ENCODE results near the gene DIP2C. TPM values are rescaled to one million over a fixed set of nuclear protein-coding genes. Genes with fewer than 3 reads are reported as not detected.

Gene DIP2C
- total and polyA plus RNA-seq, 2 donors from 2014 or later, result 6.2 to 22.6 TPM

DNA sequence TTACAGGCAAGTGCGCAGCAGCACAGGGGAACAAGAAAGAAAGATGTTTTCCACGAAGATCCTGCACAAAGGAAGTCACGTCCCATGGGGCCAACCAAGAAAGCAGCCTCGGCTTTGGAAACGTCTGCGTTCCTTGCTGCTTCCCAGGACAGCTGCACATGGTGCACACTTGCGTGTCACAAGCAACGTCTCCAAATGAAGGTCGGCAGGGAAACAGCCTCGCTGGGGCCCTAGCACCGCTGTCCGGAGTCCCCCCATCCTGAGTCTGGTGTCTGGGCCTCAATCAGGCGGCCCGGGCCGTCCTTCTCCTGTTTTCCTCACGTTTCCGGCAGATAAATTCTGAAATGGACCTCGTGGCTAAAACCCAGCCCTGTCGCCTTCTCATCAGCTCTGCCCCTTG is 206.2 kb downstream of the DIP2C start:
- intact Hi-C loops (cut with DNase I), result no loop called here
- FAIRE-seq (no peak), DNase-seq (peak in 2 of 5 donors; percentile 20 to 49)
- H3K27me3 ChIP-seq (ENCODE audit: control insufficient read depth, insufficient read depth, low read length), result no peaks in the 10 kb centered on the region
- no peak overlapping the region for H3K27ac ChIP-seq (ENCODE audit: low read depth in 2 of 2, low read length in 2 of 2)
- peaks cover 0 to 3% (median 0%) of the 10 kb centered on the region in 3 donors for H3K4me1 ChIP-seq (ENCODE audit: control insufficient read depth in 2 of 3, insufficient read depth in 2 of 3, low read depth in 1 of 3, low read length in 3 of 3)
- no peak overlapping the region for H3K4me3 ChIP-seq (ENCODE audit: low read length in 3 of 3)
- H3K36me3 ChIP-seq (ENCODE audit: control insufficient read depth in 2 of 3, insufficient read depth in 3 of 3, low read length in 3 of 3), result peaks cover 0 to 14% (median 0%) of the 10 kb centered on the region in 3 donors
- TF ChIP-seq, protein P1, sequence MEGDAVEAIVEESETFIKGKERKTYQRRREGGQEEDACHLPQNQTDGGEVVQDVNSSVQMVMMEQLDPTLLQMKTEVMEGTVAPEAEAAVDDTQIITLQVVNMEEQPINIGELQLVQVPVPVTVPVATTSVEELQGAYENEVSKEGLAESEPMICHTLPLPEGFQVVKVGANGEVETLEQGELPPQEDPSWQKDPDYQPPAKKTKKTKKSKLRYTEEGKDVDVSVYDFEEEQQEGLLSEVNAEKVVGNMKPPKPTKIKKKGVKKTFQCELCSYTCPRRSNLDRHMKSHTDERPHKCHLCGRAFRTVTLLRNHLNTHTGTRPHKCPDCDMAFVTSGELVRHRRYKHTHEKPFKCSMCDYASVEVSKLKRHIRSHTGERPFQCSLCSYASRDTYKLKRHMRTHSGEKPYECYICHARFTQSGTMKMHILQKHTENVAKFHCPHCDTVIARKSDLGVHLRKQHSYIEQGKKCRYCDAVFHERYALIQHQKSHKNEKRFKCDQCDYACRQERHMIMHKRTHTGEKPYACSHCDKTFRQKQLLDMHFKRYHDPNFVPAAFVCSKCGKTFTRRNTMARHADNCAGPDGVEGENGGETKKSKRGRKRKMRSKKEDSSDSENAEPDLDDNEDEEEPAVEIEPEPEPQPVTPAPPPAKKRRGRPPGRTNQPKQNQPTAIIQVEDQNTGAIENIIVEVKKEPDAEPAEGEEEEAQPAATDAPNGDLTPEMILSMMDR (IDR thresholded peaks at IDR 0.05; ENCODE audit: borderline replicate concordance, extremely low read depth, insufficient read depth), result no peak
- H3K9me3 ChIP-seq (ENCODE audit: control insufficient read depth in 2 of 3, insufficient read depth in 1 of 3, low read length in 3 of 3), result no peaks in the 10 kb centered on the region
- H3K9ac ChIP-seq (ENCODE audit: low read length in 3 of 3), result no peak overlapping the region

- DNase-seq (peak in 1 of 5 donors; percentile 24), FAIRE-seq (no peak)
- H3K9me3 ChIP-seq (ENCODE audit: control insufficient read depth in 2 of 3, insufficient read depth in 1 of 3, low read length in 3 of 3), result no peaks in the 10 kb centered on the region
- H3K27ac ChIP-seq (ENCODE audit: low read depth in 2 of 2, low read length in 2 of 2), result no peak overlapping the region
- H3K27me3 ChIP-seq (ENCODE audit: control insufficient read depth, insufficient read depth, low read length), result no peaks in the 10 kb centered on the region
- no peak overlapping the region for H3K9ac ChIP-seq (ENCODE audit: low read length in 3 of 3)
- H3K4me3 ChIP-seq (ENCODE audit: low read length in 3 of 3), result no peak overlapping the region
- H3K36me3 ChIP-seq (ENCODE audit: control insufficient read depth in 2 of 3, insufficient read depth in 3 of 3, low read length in 3 of 3), result peaks cover 0 to 14% (median 0%) of the 10 kb centered on the region in 3 donors
- H3K4me1 ChIP-seq (ENCODE audit: control insufficient read depth in 2 of 3, insufficient read depth in 2 of 3, low read depth in 1 of 3, low read length in 3 of 3), result peaks cover 0 to 3% (median 0%) of the 10 kb centered on the region in 3 donors
- intact Hi-C loops (cut with DNase I), result no loop called here
- TF ChIP-seq, protein P1 (IDR thresholded peaks at IDR 0.05; ENCODE audit: borderline replicate concordance, extremely low read depth, insufficient read depth), result no peak
These were observed 206.6 kb downstream of the DIP2C start for GRCh38 chr10:482848-483247.

DNA sequence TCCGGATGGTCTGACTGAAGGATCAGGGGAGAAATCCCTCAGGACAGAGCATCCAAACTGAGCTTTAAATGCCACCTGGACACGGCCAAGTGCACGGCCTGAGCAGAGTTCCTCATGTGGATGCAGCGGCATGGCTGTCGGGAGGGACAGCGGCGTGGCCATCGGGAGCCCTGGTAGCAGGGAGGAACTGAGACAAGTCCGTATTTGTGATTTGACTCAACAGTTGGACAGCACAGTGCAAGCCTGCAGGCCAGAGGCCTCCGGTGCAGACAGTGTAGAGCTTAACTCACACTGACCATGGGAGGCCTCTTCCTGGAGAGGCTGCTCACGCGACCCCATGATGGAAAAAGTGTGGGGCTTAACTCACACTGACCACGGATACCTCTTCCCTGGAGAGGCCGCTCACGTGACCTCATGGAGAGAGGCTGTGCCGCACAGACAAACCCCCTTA is 207.4 kb downstream of the DIP2C start:
- intact Hi-C loops (cut with DNase I), result no loop called here
- H3K36me3 ChIP-seq (ENCODE audit: control insufficient read depth in 2 of 3, insufficient read depth in 3 of 3, low read length in 3 of 3), result peaks cover 0 to 14% (median 0%) of the 10 kb centered on the region in 3 donors
- no peak for FAIRE-seq
- no peaks in the 10 kb centered on the region for H3K9me3 ChIP-seq (ENCODE audit: control insufficient read depth in 2 of 3, insufficient read depth in 1 of 3, low read length in 3 of 3)
- no peak overlapping the region for H3K4me3 ChIP-seq (ENCODE audit: low read length in 3 of 3)
- no peaks in the 10 kb centered on the region for H3K27me3 ChIP-seq (ENCODE audit: control insufficient read depth, insufficient read depth, low read length)
- DNase-seq, result peak in 3 of 5 donors; percentile 34 to 66 (median 41)
- no peak overlapping the region for H3K9ac ChIP-seq (ENCODE audit: low read length in 3 of 3)
- peaks cover 0 to 3% (median 0%) of the 10 kb centered on the region in 3 donors for H3K4me1 ChIP-seq (ENCODE audit: control insufficient read depth in 2 of 3, insufficient read depth in 2 of 3, low read depth in 1 of 3, low read length in 3 of 3)
- TF ChIP-seq, protein P1 (IDR thresholded peaks at IDR 0.05; ENCODE audit: borderline replicate concordance, extremely low read depth, insufficient read depth), result no peak
- no peak overlapping the region for H3K27ac ChIP-seq (ENCODE audit: low read depth in 2 of 2, low read length in 2 of 2)

DNA sequence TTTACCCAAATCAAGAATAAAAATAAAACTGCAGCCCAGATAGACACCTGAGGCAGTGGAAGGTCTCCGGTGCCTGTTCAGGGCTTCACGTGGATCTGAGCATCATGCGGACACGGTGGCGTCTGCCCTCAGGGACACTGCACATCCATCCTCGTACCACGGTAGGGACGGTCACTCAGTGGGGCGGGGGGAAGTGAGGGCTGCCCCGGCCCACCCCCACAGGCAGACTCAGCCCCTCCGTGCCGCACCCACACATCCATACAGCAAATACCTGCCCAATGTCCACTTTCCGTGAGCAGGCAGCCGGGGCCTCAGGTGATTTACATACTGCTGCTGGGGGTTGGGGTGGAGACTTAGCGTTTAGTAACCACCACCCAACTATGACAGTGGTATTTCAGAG is 207.8 kb downstream of the DIP2C start:
- no peaks in the 10 kb centered on the region for H3K9me3 ChIP-seq (ENCODE audit: control insufficient read depth in 2 of 3, insufficient read depth in 1 of 3, low read length in 3 of 3)
- DNase-seq, result peak in 2 of 5 donors; percentile 31 to 59
- peaks cover 0 to 14% (median 0%) of the 10 kb centered on the region in 3 donors for H3K36me3 ChIP-seq (ENCODE audit: control insufficient read depth in 2 of 3, insufficient read depth in 3 of 3, low read length in 3 of 3)
- H3K4me3 ChIP-seq (ENCODE audit: low read length in 3 of 3), result no peak overlapping the region
- no peak for FAIRE-seq
- H3K27ac ChIP-seq (ENCODE audit: low read depth in 2 of 2, low read length in 2 of 2), result no peak overlapping the region
- intact Hi-C loops (cut with DNase I), result no loop called here
- no peaks in the 10 kb centered on the region for H3K27me3 ChIP-seq (ENCODE audit: control insufficient read depth, insufficient read depth, low read length)
- peaks cover 0 to 3% (median 0%) of the 10 kb centered on the region in 3 donors for H3K4me1 ChIP-seq (ENCODE audit: control insufficient read depth in 2 of 3, insufficient read depth in 2 of 3, low read depth in 1 of 3, low read length in 3 of 3)
- H3K9ac ChIP-seq (ENCODE audit: low read length in 3 of 3), result no peak overlapping the region
- TF ChIP-seq, protein P1 (IDR thresholded peaks at IDR 0.05; ENCODE audit: borderline replicate concordance, extremely low read depth, insufficient read depth), result no peak

All from kidney (tissue), 14 donors.